Embryonic facial prominence (tissue), 1 donor: Measurements from ENCODE around the gene PRR35.
"Not testable (repeated sequence)": the region's sequence is repeated elsewhere in the genome, so short reads cannot be mapped to it uniquely, and the experiment has no call there.

ENCODE experiments used
- DNase-seq: peaks from one replicate; pipeline ENCODE4 v3.0.0-alpha.2; 2016; ENCODE audit errors: extremely low spot score

Gene PRR35

DNA sequence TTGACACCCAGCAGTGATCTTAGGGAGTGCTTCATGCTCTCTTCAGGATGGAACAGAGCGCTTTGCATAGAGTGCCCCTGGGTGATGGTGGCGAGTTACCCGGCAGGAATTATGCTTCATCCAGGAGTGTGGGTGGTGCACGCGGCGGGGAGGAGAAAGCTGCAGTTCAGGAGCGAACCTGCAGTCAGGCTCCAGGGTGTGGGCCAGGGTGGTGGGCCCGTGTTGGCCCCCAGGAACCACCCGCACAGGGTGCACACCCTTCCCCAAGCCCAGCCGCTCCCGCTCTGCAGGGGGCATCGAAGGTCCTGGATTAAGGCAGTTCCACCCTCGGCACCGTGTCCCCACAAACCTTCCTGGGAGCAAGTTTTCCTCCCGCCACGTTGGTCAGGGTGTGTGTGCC is 33.6 kb downstream of the PRR35 start:
- no peak for DNase-seq

DNA sequence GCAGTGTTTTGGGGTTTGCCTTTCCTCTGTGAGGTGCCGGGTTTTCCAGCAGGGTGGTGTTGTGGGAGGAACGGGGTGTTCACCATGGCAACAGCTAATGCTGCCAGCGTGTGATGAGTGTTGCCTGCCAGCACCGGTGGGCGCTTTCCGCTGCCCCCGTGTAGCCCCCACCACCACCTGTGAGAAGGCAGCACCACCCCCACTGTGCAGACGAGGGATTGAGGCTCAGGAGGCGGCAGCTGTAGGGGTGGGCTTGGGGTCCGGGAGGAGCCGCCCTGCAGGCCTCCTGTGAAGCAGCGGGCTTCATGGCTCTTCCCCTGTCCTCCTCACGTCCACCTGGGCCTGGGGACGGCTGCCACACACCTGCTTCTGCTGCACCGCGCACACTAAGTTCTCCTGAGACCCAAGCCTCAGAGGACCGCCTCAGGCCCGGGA is 34.9 kb downstream of the PRR35 start:
- DNase-seq, result no peak

DNA sequence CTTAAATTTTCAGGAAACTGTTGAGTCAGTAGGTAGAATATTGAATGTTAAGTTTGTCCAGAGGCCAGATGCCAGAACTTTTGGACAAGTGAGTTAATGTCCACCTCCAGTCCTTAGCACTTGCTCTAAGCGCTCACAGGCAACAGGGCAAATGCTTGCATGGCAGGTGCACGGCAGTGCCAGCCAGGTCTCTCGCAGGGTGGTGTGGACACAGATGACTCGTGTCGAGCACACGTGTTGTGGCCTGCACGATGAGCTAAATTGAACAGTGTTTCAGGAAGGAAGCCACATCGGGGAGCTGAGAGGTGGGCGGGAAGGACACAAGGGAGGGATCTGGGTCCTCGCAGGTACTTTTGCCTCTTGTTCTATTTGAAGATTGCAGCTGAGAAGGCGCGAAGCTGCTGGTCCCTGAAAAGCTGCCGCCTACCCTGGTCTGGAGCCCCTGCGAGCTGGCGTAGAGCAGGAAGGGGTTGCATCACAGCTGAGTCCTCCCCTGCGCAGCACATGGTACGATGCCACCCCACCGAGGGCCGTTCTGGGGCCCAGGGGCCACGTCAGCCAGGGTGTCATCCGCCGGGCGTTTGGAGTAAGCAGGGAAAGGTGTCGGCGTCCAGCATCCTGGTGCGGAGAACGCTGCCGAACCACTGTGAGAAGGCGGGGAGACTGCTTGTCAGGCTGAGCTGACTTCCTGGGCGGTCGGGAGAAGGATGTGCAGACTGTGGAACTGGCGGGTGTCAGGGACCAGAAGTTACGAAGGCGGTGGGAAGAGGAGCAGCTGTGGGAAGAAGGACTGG is 35.9 kb downstream of the PRR35 start:
- DNase-seq, result no peak

DNA sequence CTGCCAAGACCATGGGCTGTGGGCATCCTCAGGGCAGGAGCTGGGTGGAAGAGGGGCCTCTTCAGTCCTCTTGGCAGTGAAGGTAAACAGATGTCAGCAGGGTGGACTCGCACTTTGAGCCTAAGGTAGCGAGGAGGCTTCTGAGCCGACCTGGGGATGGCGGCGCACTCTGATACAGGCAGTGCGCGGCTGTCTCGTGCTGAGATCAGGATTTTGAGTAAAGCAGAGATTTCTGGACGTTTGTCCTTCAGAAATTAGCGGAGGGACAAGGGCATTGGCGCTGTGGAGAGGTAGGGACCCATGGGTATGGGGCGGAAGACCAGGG is 36.5 kb downstream of the PRR35 start:
- DNase-seq, result no peak

DNA sequence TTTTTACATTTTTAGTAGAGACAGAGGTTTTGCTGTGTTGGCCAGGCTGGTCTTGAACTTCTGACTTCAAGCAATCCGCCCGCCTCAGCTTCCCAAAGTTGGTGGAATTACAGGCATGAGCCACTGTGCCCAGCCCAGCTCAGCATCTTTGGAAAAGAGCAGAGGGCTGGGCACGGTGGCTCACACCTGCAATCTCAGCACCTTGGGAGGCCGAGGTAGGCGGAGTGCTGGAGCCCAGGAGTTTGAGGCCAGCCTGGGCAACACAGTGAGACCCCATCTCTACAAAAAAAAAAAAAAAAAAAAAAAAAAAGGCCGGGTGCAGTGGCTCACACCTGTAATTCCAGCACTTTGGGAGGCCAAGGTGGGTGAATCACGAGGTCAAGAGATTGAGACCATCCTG is 37.5 kb downstream of the PRR35 start:
- DNase-seq, result not testable (repeated sequence)

DNA sequence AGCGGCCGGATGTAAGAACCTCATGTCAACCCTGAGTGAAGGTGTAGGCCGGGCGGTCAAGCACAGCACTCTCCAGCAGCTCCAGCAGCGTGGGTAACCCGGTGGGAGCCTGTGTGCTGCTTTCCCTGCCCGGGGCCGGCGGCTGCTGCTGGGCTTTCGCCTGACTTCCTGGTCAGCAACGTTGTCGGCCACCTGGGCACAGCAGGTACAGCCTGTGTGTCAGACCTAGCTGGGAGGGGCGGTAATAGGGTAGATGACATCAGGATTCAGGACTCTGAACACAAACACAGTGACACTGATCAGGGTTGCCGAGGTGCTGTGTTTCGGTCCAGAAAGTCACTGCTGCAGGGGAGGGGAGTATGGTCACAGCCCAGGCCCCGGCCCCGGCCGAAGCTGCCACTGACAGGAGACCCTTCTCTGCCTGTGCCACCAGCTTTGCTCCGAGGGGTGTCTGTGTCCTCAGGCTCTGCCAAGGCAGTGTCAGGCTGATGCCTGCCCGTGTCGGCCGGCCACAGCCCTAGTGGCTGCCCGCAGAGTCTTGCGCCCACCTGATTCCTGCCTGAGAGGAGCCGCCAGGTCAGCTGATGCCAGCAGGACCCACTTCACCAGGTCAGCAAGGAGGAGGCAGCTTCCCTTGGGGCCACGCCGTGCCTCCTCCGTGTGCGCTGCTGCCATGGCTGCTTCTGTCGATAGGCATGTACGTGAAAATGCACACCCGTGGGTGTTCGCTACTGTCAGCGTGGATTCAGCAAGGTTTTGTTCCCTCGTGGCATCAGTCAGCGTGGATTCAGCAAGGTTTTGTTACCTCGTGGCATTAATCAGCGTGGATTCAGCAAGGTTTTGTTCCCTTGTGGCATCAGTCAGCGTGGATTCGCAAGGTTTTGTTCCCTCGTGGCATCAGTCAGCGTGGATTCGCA is 38.9 kb downstream of the PRR35 start:
- no peak for DNase-seq

DNA sequence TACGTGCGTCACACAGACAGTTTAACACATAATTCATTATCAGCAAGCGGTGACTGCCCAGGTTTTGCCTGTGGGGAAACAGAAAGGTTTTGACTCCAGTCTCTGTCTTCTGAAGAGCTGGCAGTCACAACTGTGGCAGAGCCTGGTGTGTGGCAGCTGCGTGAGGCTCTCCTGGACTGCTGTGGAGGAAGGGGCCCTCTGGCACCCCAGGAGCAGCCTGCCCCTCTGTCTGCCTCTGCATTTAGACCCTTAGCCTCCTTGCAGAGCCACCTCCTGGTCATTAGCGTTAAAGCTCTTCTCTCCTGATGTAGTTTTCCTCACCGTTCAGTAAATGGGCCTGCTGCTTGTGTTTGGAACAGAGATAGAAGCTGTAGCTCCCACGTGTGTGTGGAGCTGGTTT is 40.6 kb downstream of the PRR35 start:
- no peak for DNase-seq

DNA sequence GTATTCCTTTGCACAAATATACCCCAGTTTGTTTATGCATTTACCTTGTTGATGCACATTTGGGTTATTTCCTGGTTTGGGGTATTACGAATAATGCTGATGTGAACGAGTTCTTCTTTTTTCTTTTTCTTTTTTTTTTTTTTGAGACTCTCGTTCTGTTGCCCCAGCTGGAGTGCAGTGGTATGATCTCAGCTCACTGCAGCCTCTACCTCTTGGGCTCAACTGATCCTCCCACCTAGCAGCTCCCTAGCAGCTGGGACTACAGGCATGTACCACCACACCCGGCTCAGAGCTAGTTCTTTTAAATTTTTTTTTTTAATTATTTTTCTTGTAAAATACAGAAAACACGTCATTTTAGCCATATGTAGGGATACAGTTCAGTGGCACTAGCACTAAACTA is 43.7 kb downstream of the PRR35 start:
- DNase-seq, result no peak

DNA sequence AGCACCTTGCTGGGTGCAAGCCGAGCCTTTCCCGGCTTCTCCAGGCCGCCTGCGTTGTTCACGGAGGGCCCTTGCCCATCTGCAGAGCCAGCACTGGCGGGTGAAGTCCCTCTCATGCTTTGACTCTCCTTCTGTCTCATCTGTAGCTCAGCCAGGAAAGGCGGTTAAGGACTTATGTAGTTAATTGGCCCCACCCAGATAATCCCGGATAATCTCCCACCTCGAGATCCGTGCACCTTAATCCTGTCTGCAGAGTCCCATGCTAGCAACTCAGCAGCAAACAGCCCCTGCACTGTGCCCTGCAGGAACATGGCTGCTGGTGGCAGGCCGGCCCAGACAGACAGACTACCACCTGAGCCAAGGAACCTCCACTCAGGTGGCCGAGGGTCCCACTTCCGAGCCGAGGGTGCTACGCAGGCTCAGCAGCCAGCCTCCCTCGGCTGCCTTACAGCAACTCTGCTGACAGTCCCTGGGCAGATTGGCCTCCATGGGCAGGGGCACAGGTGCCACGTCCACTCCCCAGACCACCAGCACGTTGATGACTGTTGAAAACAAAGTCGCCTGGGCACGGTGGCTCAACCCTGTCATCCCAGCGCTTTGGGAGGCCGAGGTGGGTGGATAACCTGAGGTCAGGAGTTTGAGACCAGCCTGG is 46.6 kb downstream of the PRR35 start:
- DNase-seq, result no peak

DNA sequence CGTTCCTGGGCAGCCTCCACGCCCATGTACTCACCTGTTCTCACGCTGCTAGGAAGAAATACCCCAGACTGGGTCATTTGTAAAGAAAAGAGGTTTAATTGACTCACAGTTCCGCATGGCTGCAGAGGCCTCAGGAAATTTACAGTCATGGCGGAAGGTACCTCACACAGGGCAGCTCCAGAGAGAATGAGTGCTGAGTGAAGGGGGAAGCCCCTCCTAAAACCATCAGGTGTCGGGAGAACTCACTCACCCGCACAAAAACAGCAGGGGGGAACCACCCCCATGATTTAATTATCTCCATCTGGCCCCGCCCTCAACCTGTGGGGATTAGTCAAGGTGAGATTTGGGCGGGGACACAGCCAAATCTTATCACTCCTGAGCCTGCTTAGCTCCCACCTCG is 47.8 kb downstream of the PRR35 start:
- no peak for DNase-seq

DNA sequence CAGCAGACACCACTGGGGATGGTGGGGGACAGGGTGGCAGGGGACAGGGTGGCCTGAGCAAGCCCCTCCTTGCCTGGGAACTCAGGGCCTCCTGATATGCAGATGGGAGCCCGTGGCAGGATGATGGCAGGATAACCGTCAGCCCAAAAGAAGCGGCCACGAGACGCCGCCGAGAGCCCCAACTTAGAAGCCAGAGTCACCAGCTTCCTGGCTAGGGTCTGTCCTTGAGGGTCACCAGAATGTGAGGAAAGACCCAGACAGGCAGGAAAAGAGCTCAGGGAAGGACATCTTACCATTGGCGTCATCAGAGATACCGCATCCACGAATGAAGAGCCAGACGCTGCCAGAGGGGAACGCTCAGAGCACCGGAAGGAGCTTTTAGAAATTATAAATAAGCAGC is 49.1 kb downstream of the PRR35 start:
- DNase-seq, result no peak

DNA sequence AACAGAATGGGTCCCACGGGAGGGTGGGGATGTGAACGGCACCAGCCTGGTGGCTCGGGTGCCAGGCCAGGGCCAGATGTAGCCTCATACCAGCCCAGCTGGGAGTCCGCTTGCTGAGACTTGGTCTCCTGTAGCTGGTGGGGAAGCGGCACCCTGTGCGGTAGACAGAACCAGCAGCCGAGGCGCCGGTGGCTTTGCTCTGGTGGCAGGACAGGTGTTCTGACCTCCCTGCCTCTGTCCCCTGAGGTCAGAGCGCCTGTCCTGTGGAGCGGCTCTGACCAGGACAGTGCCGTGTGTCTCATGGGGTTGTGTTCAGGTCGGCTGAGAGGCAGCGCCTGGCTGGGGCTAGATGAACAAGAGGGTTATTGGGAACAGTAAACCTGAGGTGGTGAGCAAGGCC is 49.8 kb downstream of the PRR35 start:
- DNase-seq, result no peak

DNA sequence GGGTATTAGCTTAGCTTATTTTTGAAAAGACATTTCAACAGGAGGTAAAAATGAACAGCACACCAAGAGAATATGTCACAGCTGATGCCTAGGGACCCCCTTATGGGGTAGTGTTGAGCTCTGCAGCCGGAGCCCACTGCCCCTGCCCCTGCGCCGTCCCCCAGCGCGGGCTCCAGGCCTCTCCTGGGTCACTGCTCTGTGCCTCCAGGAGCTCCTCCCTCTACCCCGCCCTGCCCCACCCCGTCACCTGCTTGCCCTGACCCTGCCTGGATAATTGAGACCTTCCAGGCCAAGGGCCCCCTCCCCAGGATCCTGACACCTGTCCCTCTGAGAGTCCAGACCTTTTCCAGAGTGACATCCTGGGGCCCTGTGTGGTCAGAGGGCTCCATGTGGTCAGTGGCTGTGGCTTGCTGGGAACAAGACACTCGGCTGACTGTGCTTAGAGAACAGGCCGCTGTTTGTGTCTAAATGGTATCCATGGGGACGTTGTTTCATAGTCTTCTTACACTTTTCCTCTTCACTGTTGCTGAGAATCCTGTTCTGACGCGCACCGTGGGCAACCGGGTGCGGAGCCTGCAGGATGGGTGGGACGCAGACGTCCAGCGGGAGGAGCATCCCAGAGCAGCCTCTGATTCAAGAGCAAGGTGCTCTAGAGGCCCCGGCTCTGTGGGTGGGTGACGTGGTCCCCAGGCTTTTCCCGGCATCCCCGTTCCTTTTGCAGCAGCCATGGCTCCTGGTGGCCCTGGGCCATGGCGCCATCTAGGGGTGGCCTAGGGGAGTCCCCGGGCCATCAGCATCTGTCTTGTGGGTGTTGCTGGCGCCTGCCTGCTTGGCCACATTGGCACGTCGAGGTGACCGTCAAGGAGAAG is 50.6 kb downstream of the PRR35 start:
- DNase-seq, result no peak

DNA sequence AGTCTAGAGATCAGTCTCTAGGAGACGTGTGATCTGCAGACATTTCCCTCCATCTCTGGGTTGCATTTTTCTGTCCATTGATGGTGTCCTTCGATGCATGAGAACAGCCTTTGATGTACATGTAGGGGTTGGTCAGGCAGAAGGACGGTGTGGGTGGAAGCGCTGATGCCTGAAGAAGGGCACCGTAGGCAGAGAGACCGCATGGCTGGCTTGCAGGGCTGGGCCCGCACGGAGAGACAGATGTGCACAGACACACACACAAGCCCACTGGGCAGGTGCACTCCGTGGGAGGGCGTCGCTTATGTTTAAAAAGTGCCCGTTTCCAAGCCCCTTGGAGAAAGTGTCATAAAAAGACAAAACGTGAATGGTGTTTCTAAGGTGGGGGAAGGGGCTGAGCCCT is 54.9 kb downstream of the PRR35 start:
- DNase-seq, result no peak
